Measurements from ENCODE around the gene ACO2.

The ACO2 gene

GRCh38 chr22:41524809-41525449, 56.0 kb downstream of the ACO2 start:
- DNase-seq, result no peak

- DNase-seq, result no peak
Observed at GRCh38 chr22:41525450-41526225, 56.7 kb downstream of the ACO2 start.

DNA sequence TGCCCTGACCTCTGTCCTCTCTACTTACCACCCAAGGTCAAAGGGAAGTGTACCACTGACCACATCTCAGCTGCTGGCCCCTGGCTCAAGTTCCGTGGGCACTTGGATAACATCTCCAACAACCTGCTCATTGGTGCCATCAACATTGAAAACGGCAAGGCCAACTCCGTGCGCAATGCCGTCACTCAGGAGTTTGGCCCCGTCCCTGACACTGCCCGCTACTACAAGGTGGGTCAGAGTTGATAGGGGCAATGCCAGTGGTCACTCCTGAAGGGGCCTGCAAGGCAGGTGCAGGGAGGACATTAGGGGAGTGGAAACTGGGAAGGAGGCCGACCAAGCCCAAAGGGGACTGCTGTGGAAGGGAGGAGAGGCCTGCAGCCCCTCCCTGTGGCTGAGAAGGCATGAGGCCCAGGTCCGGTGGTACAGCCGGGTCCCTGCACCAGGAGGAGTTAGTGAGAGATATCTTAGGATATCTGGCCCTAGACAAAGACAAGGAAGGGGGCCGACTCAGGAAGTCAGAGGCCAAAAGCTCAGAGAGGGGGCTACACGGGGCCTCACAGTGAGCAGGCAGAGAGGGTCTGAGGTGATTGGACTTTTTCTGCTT, 57.4 kb downstream of the ACO2 start:
- no peak for DNase-seq

GRCh38 chr22:41526830-41527799, 58.2 kb downstream of the ACO2 start:
- DNase-seq, result no peak

DNA sequence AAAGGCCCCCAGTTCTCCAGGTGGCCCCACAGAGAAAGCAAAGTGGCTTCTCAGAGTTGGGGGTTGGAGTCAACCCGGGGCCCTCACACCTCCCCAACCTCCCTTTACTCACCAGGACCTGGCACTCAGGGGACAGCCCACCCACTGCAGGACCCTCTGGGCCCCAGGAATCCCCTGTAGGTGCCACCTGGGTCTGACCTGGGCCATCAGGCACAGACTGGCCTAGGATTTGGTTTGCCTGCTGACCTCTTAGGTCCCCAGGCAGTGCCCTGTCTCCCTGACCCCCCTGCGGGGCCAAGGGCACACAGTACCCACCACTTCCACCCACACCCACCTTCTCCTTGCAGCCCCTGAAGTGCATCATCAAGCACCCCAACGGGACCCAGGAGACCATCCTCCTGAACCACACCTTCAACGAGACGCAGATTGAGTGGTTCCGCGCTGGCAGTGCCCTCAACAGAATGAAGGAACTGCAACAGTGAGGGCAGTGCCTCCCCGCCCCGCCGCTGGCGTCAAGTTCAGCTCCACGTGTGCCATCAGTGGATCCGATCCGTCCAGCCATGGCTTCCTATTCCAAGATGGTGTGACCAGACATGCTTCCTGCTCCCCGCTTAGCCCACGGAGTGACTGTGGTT, 59.3 kb downstream of the ACO2 start:
- no peak for DNase-seq

DNA sequence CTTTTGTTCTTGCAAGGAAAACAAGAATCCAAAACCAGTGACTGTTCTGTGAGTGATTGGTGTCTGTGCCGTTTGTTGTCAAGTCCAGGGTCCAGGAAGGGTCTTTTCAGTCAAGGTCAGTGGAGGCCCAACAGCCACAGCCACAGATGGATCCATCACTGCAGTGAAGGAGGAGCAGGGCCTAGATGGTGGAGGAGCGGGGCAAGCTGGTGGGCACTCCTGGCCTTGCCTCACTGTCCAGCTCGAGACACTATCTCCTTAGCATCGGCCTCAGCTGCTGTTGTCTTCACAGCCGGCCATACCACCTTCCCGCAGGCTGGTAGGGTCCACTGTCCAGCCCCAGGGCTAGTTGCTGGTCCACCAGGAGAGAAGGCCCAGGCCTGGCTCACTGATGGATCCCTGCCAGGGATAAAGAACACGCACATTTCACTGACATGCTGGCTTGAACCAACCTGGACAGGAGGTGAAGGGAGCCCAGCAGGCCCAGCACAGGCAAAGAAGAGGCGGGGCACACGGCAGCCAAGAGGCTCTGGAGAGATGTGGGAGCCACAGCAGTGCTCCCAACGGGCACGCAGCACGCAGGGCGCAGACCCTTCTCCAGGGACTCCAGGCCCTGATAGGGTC, 60.1 kb downstream of the ACO2 start:
- DNase-seq, result no peak

DNA sequence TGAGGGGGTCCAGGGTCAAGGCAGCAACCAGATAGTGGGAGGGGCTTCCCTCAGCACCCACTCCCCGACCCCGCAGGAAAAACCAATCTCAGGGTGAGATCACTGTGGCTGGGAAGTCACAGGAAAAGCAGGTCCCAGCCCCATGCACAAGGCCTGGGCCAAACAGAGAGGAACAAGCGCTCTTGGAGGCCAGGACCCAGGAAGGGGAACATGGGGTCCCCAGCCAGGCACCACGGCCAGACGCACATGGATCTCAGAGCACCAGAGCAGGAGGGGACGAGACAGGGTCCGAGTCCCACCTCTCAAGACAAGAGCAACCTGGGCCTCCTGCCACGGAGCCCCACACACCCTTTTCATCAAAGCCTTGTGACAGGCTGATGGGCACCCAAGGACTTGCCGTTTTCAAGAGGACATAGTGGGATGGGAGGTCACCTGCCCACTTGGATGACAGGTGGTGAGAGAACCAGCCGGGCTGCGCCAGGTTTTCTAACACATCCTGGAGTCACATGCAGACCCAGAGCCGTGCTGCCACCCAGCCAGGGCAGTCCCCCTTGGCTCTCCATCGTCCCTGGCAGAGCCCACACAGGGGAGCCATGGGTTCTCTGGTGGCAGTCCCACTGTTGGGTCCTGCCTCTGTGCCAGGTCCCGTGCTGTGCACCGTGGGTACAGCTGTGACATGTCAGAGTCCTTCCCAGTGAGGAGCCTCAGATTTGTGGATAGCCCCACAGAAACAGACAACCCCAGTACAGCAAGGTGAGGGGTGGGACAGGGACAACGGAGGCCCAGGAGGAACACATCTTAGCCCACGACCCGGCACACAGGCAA, 62.2 kb downstream of the ACO2 start:
- no peak for DNase-seq

GRCh38 chr22:41531715-41532477, 63.0 kb downstream of the ACO2 start:
- DNase-seq, result no peak

GRCh38 chr22:41532908-41533825, 64.2 kb downstream of the ACO2 start:
- no peak for DNase-seq

DNA sequence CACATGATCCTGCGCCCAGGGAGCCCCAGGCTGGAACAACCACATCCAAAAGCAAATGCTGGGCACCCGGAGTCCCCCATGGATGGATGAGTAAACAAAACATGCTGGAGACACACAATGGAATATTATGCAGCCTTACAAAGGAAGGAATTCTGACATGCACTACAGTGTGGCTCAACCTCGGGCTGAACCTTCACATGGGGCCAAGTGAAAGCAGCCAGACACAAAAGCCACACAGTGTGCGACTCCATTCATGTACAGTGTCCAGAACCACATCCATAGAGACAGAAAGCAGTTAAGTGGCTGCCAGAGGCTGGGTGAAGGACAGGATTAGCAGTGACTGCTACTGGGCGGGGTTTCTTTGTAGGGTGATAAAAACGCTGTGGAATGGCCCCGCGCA, 65.3 kb downstream of the ACO2 start:
- DNase-seq, result no peak

GRCh38 chr22:41535244-41535643, 66.3 kb downstream of the ACO2 start:
- no peak for DNase-seq

- no peak for DNase-seq
Observed at GRCh38 chr22:41537203-41537602, 68.3 kb downstream of the ACO2 start.

- no peak for DNase-seq
Observed at GRCh38 chr22:41538583-41538982, 69.7 kb downstream of the ACO2 start.

GRCh38 chr22:41539146-41540005, 70.5 kb downstream of the ACO2 start:
- DNase-seq, result no peak

- DNase-seq, result no peak
Observed at GRCh38 chr22:41540006-41540315, 71.0 kb downstream of the ACO2 start.

DNA sequence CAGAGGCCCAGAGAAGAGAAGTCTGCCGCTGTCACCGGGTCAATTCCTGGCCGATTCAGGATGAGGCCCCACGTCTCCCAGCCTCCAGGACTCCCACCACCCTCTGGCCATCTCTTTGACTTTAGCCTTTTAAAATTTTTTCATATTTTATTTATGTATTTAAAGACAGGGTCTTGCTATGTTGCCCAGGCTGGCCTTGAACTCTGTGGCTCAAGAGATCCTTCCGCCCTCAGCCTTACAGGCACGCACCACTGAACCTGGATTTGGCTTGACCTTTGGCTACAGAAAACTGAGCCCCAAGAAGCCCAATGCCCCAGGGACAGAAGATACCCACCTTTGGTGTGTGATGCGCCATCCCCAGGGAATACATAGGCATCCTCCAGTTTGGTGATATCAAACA, 71.4 kb downstream of the ACO2 start:
- DNase-seq, result no peak

DNA sequence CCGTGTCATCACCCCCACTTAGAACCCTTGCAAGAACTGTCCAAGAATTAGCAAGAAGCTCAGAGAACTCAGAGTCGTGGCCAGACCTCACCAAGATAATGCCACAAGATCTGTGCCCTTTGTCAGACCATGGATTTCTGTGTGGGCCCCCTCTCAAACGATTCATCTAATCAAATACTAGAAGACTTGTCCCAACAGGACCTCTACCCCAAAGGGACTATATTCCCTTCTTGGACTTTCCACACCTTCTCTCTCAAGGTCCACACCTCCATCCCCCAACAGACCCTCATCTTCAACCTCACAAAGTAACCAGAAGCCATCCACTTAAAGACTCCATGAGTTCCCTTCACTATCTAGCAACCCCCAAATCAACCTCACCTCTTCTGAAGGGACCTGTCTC, 72.6 kb downstream of the ACO2 start:
- no peak for DNase-seq

- no peak for DNase-seq
Observed at GRCh38 chr22:41542224-41542623, 73.3 kb downstream of the ACO2 start.
